GM23248 (cell line): ENCODE results near the gene HOXA9. TPM values are rescaled to one million over a fixed set of nuclear protein-coding genes. Genes with fewer than 3 reads are reported as not detected.

Source experiments
- DNase-seq: peaks from one replicate; pipeline ENCODE4 v3.0.0-alpha.2; 2015
- H2AFZ ChIP-seq: fragments of 200-600 bp; sonication (generic); 2 replicates; pipeline ENCODE4 v1.6.1; 2016; ENCODE audit warnings: antibody characterized with exemption
- H3F3A ChIP-seq: fragments of 200-600 bp; sonication (generic); 2 replicates; pipeline ENCODE4 v1.6.1; 2016; ENCODE audit warnings: mild to moderate bottlenecking, antibody characterized with exemption, mixed run types; ENCODE audit not compliant: insufficient read depth
- H3K27ac ChIP-seq: fragments of 200-600 bp; sonication (generic); 2 replicates; pipeline ENCODE4 v1.5.1; 2016; ENCODE audit warnings: mild to moderate bottlenecking
- H3K27me3 ChIP-seq: fragments of 200-600 bp; sonication (generic); replicated peaks from 2 replicates; pipeline ENCODE4 v1.6.1; 2016; ENCODE audit warnings: mild to moderate bottlenecking; ENCODE audit not compliant: insufficient read depth
- H3K36me3 ChIP-seq: fragments of 200-600 bp; sonication (generic); 2 replicates; pipeline ENCODE4 v1.6.1; 2016; ENCODE audit warnings: low read depth, mild to moderate bottlenecking
- H3K4me1 ChIP-seq: fragments of 200-600 bp; sonication (generic); 2 replicates; pipeline ENCODE4 v1.6.1; 2016; ENCODE audit warnings: mild to moderate bottlenecking; ENCODE audit not compliant: insufficient read depth
- H3K4me2 ChIP-seq: fragments of 200-600 bp; sonication (generic); one replicate; pipeline ENCODE4 v1.6.1; 2016; ENCODE audit warnings: mild to moderate bottlenecking; ENCODE audit not compliant: unreplicated experiment
- H3K4me3 ChIP-seq: fragments of 200-600 bp; sonication (generic); 2 replicates; pipeline ENCODE4 v1.5.1; 2016; ENCODE audit warnings: mild to moderate bottlenecking
- H3K79me2 ChIP-seq: fragments of 200-600 bp; sonication (generic); 2 replicates; pipeline ENCODE4 v1.6.1; 2016; ENCODE audit warnings: mild to moderate bottlenecking; ENCODE audit not compliant: insufficient read depth
- H3K9ac ChIP-seq: fragments of 200-600 bp; sonication (generic); 2 replicates; pipeline ENCODE4 v1.6.1; 2016; ENCODE audit warnings: mild to moderate bottlenecking
- H3K9me2 ChIP-seq: fragments of 200-600 bp; sonication (generic); 2 replicates; pipeline ENCODE4 v1.6.1; 2016; ENCODE audit warnings: mixed run types, mild to moderate bottlenecking, moderate library complexity; ENCODE audit not compliant: insufficient read depth
- H3K9me3 ChIP-seq: fragments of 200-600 bp; sonication (generic); one replicate; pipeline ENCODE4 v1.6.1; 2017; ENCODE audit warnings: low read depth
- H4K20me1 ChIP-seq: fragments of 200-600 bp; sonication (generic); 2 replicates; pipeline ENCODE4 v1.6.0; 2016; ENCODE audit not compliant: insufficient read depth
- EZH2 ChIP-seq: fragments of 200-600 bp; sonication (generic); IDR thresholded peaks from 2 replicates; pipeline ENCODE4 v1.6.1; 2018; ENCODE audit warnings: antibody characterized with exemption, mild to moderate bottlenecking; ENCODE audit not compliant: insufficient read depth, poor library complexity, severe bottlenecking
- EZH2phosphoT487 ChIP-seq: fragments of 200-600 bp; sonication (generic); IDR thresholded peaks from 2 replicates; pipeline ENCODE4 v1.6.1; 2018; ENCODE audit warnings: antibody characterized with exemption, moderate library complexity, mild to moderate bottlenecking, low read depth; ENCODE audit not compliant: insufficient read depth
- WGBS, 2 experiments: methylation state at CpG; one replicate each; pipeline ENCODE4 v1.1.6; 2015 to 2017; ENCODE audit warnings: low lambda C conversion rate in 2 of 2, low coverage in 1 of 2; ENCODE audit errors: missing lambda C conversion rate in 2 of 2; 5-methylcytosine and 5-hydroxymethylcytosine counted together
- in situ Hi-C: fragments of 300-500 bp; cut with MboI; formaldehyde crosslinking; loops from 2 replicates; pipeline ENCODE4 v1.15.0; 2020
- polyA plus RNA-seq: library from polyadenylated mRNA; unstranded; fragments of >200 nt; fragmentation: Nextera tagmentation; extraction: Ambion mirVana; gene quantifications from 2 replicates; pipeline ENCODE4 v1.2.1, GENCODE V29; 2016
- total RNA-seq: library from RNA; depleted of rRNA; stranded (reverse); fragments of >200 nt; shearing (Covaris generic); gene quantifications from 2 replicates; pipeline ENCODE4 v1.2.3, GENCODE V29; 2014

HOXA9 gene
- total and polyA plus RNA-seq, 2 experiments from 2014 or later = 28.3 to 43.7 TPM

- in situ Hi-C loops = loop anchor here (10.0 kb wide), 1 partner anchor 966 kb away; no protein-coding TSS in a partner anchor
Observed at GRCh38 chr7:27160546-27161213, 4.7 kb downstream of the HOXA9 start.

GRCh38 chr7:27160145-27160545 is 5.2 kb downstream of the HOXA9 start:
- Histone ChIP-seq H3K4me1 (peaks cover 5% of the 10 kb centered on the region), H3F3A (peaks cover 7% of the 10 kb centered on the region; the same call in 1 of the 2 replicates), H3K27ac (no peak overlapping the region), H3K9me3 (no peaks in the 10 kb centered on the region), H3K79me2 (peaks cover 49% of the 10 kb centered on the region), H3K4me3 (peak overlapping the region; percentile 83), H3K9me2 (no peaks in the 10 kb centered on the region), H3K36me3 (peaks cover 10% of the 10 kb centered on the region; the same call in 1 of the 2 replicates), H3K27me3 (no peaks in the 10 kb centered on the region), H3K9ac (peak overlapping the region; percentile 98), H3K4me2 (peak overlapping the region; percentile 100), H2AFZ (peak overlapping the region; percentile 95), H4K20me1 (no peaks in the 10 kb centered on the region)
- in situ Hi-C loops = loop anchor here (10.0 kb wide), 1 partner anchor 965 kb away; no protein-coding TSS in a partner anchor
- 96 to 99% methylated on average over 21 to 23 of the region's 23 CpGs for WGBS, 2 experiments
- TF ChIP-seq EZH2phosphoT487 = no peak
- no peak for TF ChIP-seq EZH2
- DNase-seq = no peak

More at GRCh38 chr7:27160546-27161213, 4.7 kb downstream of the HOXA9 start:
- Histone ChIP-seq H3K9me3 (no peaks in the 10 kb centered on the region), H3K4me2 (peak overlapping the region; percentile 100), H3K36me3 (peaks cover 10% of the 10 kb centered on the region; the same call in 1 of the 2 replicates), H3K27me3 (no peaks in the 10 kb centered on the region), H3F3A (peaks cover 7% of the 10 kb centered on the region; the same call in 1 of the 2 replicates), H4K20me1 (no peaks in the 10 kb centered on the region), H3K79me2 (peaks cover 49% of the 10 kb centered on the region), H2AFZ (peak overlapping the region; percentile 95), H3K9ac (peak overlapping the region; percentile 98), H3K4me3 (peak overlapping the region; percentile 83), H3K27ac (peak overlapping the region; percentile 99), H3K9me2 (no peaks in the 10 kb centered on the region), H3K4me1 (peaks cover under 1% of the 10 kb centered on the region)
- DNase-seq = peak; percentile 91
- no peak for TF ChIP-seq EZH2phosphoT487
- no peak for TF ChIP-seq EZH2
- WGBS, 2 experiments = 5 to 6% methylated on average over 52 to 53 of the region's 54 CpGs

- DNase-seq = no peak
- H3K27ac ChIP-seq = no peak overlapping the region
- H3K9me2 ChIP-seq = no peaks in the 10 kb centered on the region
- in situ Hi-C loops = loop anchor here (10.0 kb wide), 4 partner anchors 305 to 1295 kb away; no protein-coding TSS in a partner anchor
- H3F3A ChIP-seq = peaks cover 7% of the 10 kb centered on the region; the same call in 1 of the 2 replicates
- H3K4me1 ChIP-seq = peaks cover 5% of the 10 kb centered on the region
- 94 to 95% methylated on average over 27 of the region's 27 CpGs for WGBS, 2 experiments
- H3K4me2 ChIP-seq = no peak overlapping the region
- H3K9ac ChIP-seq = no peak overlapping the region
- H3K36me3 ChIP-seq = peaks cover 10% of the 10 kb centered on the region; the same call in 1 of the 2 replicates
- no peaks in the 10 kb centered on the region for H4K20me1 ChIP-seq
- H3K79me2 ChIP-seq = peaks cover 49% of the 10 kb centered on the region
- TF ChIP-seq EZH2phosphoT487 = no peak
- no peaks in the 10 kb centered on the region for H3K9me3 ChIP-seq
- no peak overlapping the region for H2AFZ ChIP-seq
- no peak overlapping the region for H3K4me3 ChIP-seq
- no peaks in the 10 kb centered on the region for H3K27me3 ChIP-seq
Observed at GRCh38 chr7:27159266-27160144, 5.8 kb downstream of the HOXA9 start.

- no peaks in the 10 kb centered on the region for H3K9me2 ChIP-seq
- no peak overlapping the region for H3K27ac ChIP-seq
- peaks cover 5% of the 10 kb centered on the region for H3K4me1 ChIP-seq
- no peak overlapping the region for H2AFZ ChIP-seq
- H3F3A ChIP-seq = peaks cover 8% of the 10 kb centered on the region; the same call in 1 of the 2 replicates
- peaks cover 10% of the 10 kb centered on the region; the same call in 1 of the 2 replicates for H3K36me3 ChIP-seq
- no peak overlapping the region for H3K4me2 ChIP-seq
- 98% methylated on average over 35 of the region's 35 CpGs for WGBS, 2 experiments
- in situ Hi-C loops = loop anchor here (10.0 kb wide), 3 partner anchors 304 to 1294 kb away; no protein-coding TSS in a partner anchor
- H3K4me3 ChIP-seq = no peak overlapping the region
- no peak for DNase-seq
- H3K9me3 ChIP-seq = no peaks in the 10 kb centered on the region
- no peak overlapping the region for H3K9ac ChIP-seq
- peaks cover 49% of the 10 kb centered on the region for H3K79me2 ChIP-seq
- no peaks in the 10 kb centered on the region for H3K27me3 ChIP-seq
- TF ChIP-seq EZH2phosphoT487 = no peak
- TF ChIP-seq EZH2 = no peak
- H4K20me1 ChIP-seq = no peaks in the 10 kb centered on the region
Observed at GRCh38 chr7:27158436-27159265, 6.7 kb downstream of the HOXA9 start.
